HG03457 (cell line): Measurements from ENCODE around the gene ERI3.
"Not testable (repeated sequence)": the region's sequence is repeated elsewhere in the genome, so short reads cannot be mapped to it uniquely, and the experiment has no call there.

Source experiments
- ATAC-seq: cut with Tn5 transposase; IDR thresholded peaks from one replicate; pipeline ENCODE4 v1.9.1; 2021; ENCODE audit warnings: moderate number of reproducible peaks; ENCODE audit not compliant: unreplicated experiment

ERI3 gene

DNA sequence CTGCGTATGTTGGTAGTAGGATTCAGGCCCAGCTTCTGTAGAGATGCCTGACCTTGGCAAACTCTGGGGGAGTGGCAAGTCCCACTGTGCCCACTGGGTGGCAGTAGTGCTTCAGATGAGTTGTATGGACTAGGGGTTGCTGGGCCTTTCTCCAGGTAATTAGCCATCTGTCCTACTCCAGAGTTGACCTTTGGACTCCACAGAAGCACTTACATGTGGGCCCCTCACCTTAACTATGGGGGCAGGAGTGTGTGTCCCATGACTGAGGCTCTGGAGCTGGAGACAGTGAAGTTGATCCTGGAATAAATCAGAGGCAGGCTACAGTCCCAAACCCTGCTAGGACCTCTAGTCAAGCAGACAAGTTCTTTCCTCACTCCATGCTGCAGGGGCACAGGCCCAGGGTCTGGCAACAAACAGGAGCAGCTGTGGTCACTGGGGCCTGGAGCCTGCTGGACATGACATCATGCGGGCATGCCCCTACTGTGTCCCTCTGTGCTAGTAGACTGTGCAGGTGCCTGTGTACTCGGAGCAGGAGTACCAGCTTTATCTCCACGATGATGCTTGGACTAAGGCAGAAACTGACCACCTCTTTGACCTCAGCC is 137.1 kb downstream of the ERI3 start:
- ATAC-seq, result no peak

DNA sequence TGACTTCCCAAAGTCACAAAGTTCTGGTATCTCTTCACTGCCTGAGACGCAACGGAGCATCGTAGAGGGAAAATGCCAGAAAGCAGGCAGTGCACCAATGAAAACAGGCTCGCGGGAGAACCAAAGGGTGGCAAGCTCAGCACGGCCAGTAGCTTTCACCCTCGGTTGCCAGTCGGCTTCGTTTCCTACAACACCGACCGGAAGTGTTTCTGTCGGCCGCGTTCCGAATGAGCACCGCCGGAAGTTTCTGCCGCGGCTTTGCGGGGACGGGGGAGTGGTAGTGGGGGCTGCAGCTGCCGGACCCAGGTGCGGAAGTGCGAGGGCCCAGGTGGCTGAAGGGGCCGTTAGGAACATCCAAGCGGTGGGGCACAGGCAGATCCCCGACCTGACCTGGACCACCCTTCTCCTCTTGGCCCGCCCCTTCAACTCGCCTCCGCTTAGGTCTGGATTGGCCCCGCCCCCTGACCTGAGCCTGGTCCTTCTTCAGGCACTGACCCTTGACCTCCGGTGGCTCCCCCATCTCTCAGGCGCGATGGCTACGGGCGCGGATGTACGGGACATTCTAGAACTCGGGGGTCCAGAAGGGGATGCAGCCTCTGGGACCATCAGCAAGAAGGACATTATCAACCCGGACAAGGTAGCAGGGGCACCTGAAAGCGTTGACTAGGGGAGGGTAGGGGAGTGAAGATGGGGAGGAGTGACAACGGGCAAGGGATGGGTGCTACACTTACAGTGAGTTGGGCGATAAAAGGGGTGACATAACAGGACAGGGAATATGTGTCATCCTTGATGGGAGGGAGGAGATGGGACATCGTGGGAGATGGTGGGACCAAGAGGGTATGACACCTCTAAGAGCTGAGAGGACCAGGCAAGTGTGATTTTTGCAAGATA is 141.6 kb downstream of the ERI3 start, which contains the start of gene DMAP1:
TSS of gene DMAP1 (plus strand) at position 250 of the 891 bp plus-strand sequence. CDS start at position 533, 283 bp downstream.
- ATAC-seq, result no peak

DNA sequence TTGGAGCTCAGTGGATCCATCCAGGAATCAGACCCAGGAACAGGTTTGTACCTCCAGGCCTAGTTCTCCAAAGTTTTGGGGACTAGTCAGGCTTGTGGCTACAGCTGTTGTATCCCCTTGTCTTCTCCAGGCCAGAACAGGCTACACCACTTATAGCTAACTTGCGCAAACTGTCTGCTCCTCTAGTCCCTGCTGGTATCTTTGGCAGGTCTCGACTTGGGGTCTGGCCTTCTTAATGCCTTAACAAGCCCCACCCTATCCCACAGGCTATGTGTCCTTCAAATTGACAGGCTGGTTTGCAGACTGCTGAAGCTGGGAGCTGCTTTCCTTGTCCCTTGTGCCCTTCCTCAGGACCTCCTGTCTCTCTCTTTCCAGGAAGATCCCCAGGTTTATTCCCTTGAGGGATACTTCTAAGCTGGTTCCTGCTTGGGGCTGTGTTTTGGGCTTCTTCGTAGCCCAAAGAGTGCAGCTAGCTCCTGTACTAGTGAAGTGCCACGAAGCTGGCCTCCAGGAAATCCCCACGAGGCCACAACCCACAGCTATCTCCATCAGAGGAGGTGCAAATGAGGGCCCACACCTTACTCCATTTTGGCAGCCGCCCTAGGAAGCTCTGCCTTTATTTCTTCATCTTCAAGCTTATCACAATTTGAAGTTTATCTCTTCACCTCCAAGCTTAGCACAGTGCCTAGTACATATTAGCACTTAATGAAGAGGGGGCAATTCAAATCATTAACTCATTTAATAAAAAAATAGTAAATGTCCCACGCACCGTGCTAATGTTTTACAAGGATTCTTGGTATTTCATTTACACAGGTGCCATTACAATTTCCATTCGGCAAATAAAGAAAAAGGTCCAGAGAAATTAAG is 142.5 kb downstream of the ERI3 start:
- no peak for ATAC-seq

DNA sequence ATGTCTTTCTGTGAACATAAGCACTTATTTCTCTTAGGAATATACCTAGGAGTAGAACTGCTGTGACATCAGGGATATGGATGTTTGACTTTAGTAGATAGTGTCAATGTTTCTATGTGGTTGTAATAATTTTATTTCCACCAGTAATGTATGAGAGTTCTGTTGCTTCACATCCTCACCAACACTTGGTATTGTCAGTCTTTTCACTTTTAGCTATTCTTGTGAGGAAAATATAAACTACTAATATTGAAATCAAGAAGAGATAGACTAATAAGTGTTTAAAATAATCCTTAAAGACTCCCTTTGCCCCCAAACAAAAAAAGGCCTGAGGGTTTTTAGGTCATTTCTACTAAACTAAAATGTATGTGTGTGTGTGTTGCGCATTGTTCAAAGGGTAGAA is 144.5 kb downstream of the ERI3 start:
- no peak for ATAC-seq

DNA sequence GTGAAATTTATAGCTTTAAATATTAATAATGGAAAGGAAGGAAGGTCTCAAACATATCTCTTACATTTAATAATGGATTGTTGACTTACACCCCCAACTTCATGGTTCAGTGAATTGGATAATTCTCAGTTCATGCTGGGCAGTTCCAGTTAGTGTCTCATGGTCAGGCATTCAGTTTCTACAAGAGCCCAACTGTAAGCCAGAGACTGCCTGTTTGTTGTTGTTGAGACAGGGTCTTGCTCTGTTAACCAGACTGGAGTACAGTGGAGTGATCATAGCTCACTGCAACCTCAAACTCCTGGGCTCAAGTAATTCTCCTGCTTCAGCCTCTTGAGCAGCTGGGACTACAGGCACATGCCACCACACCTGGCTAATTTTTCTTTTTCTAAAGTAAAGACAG is 146.8 kb downstream of the ERI3 start:
- ATAC-seq, result no peak

GRCh38 chr1:44206545-44206944 is 148.5 kb downstream of the ERI3 start:
- not testable (repeated sequence) for ATAC-seq

GRCh38 chr1:44200336-44200735 is 154.7 kb downstream of the ERI3 start:
- no peak for ATAC-seq

- no peak for ATAC-seq
These were observed 180.4 kb downstream of the ERI3 start for GRCh38 chr1:44174630-44175029.
